Fibroblast of mammary gland (primary cell): ENCODE measurements around the gene AURKAIP1.
A peak's percentile ranks its signal among the peaks of the same experiment; 100 is the strongest.

Experiments used
- DNase-seq: peaks from one replicate; pipeline ENCODE4 v3.0.0-alpha.2; 2010; ENCODE audit warnings: low read depth
- H3K4me3 ChIP-seq: 2 replicates; pipeline ENCODE4 v1.5.1; 2011; ENCODE audit warnings: low read depth, mild to moderate bottlenecking, low read length, moderate library complexity; ENCODE audit not compliant: control insufficient read depth
- TF ChIP-seq, protein P1 (sequence below): conservative IDR thresholded peaks from 2 replicates; pipeline ENCODE4 v1.5.1; 2011; ENCODE audit warnings: low read depth, low read length, inconsistent platforms; ENCODE audit not compliant: control insufficient read depth, insufficient read depth

AURKAIP1 gene

DNA sequence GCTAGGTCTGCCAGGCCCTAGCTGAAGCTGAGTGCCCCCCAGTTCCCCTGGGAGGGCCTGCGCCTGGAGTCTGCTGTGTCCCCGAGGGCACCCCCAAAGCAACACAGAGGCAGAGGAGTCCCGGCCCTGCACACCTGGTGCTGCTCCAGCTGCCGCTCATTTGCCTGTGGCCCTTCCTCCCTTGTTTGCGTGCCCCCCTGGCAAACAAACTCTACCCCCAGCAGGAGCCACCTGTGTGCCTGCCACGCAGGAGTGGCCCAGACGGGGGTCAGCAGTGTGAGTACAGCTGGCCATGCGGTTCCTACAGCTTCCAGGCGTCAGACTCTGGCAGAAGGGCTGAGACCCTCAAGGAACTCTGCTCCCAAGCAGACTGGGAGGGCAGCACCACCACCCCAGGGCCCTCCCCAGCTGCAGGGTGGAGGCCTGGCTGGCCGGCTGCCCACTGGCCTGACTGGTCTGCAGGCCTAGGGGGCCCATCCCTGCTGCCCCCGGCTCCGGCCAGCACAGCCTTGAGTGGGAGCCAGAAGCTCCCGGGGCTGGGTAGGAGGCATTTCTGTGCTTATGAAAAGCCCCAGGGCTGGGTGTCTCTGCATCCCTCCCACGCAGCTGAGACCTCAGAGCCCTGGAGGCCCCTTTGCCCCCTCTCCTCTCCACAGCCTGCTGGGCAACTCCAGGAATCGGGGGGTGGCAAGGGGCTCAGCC, 44.5 kb downstream of the AURKAIP1 start:
- TF ChIP-seq, protein P1, sequence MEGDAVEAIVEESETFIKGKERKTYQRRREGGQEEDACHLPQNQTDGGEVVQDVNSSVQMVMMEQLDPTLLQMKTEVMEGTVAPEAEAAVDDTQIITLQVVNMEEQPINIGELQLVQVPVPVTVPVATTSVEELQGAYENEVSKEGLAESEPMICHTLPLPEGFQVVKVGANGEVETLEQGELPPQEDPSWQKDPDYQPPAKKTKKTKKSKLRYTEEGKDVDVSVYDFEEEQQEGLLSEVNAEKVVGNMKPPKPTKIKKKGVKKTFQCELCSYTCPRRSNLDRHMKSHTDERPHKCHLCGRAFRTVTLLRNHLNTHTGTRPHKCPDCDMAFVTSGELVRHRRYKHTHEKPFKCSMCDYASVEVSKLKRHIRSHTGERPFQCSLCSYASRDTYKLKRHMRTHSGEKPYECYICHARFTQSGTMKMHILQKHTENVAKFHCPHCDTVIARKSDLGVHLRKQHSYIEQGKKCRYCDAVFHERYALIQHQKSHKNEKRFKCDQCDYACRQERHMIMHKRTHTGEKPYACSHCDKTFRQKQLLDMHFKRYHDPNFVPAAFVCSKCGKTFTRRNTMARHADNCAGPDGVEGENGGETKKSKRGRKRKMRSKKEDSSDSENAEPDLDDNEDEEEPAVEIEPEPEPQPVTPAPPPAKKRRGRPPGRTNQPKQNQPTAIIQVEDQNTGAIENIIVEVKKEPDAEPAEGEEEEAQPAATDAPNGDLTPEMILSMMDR: no peak
- no peak for DNase-seq

DNA sequence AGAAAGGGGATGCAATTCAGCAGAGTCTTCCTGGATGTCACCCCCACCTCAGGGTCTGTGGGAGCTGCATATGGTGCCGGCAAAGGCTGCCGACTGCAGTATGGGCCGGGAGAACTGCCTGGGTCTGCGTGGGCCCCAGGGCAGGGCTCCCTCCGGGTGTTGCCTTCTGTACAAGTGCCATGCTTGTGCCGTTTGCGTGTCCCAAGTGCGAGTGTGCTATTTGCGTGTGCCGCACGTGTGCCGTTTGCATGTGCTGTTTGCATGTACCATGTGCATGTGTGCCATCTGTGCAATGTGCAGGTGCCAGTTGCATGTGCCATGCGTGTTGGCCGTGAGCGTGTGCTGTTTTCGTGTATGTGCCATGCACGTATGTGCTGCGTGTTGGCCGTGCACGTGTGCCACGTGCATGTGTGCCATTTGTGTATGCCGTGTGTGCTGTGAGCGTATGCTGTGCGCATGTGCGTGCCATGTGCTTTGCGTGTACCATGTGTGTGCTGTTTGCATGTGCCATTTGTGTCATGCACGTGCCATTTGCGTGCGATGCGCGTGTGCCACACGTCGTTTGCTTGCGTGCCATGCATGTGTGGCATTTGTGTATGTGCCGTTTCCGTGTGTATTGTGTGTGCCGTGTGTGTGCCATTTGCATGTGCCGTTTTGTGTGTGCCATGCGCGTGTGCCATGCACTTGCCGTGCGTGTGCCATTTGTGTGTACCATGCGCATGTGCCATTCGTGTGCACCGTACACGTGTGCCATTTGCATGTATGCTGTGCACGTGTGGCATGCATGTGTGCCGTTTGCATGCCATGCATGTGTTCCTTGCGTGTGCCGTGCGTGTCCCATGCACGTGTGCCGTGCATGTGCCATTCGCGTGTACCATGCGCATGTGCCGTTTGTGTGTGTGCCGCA, 45.5 kb downstream of the AURKAIP1 start:
- no peak overlapping the region for H3K4me3 ChIP-seq
- TF ChIP-seq, protein P1: no peak
- DNase-seq: no peak

More for the DNA sequence above, 44.5 kb downstream of the AURKAIP1 start:
- H3K4me3 ChIP-seq: no peak overlapping the region

DNA sequence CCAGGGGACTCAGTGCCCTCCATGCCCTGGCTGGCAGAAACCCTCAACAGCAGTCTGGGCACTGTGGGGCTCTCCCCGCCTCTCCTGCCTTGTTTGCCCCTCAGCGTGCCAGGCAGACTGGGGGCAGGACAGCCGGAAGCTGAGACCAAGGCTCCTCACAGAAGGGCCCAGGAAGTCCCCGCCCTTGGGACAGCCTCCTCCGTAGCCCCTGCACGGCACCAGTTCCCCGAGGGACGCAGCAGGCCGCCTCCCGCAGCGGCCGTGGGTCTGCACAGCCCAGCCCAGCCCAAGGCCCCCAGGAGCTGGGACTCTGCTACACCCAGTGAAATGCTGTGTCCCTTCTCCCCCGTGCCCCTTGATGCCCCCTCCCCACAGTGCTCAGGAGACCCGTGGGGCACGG, 46.8 kb downstream of the AURKAIP1 start:
- no peak overlapping the region for H3K4me3 ChIP-seq
- TF ChIP-seq, protein P1: no peak

DNA sequence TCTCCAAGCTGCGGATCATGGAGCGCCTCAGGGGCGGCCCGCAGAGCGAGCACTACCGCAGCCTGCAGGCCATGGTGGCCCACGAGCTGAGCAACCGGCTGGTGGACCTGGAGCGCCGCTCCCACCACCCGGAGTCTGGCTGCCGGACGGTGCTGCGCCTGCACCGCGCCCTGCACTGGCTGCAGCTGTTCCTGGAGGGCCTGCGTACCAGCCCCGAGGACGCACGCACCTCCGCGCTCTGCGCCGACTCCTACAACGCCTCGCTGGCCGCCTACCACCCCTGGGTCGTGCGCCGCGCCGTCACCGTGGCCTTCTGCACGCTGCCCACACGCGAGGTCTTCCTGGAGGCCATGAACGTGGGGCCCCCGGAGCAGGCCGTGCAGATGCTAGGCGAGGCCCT, 47.7 kb downstream of the AURKAIP1 start:
- no peak overlapping the region for H3K4me3 ChIP-seq
- TF ChIP-seq, protein P1: no peak
- no peak for DNase-seq

More for the DNA sequence above, 46.8 kb downstream of the AURKAIP1 start:
- no peak for DNase-seq

DNA sequence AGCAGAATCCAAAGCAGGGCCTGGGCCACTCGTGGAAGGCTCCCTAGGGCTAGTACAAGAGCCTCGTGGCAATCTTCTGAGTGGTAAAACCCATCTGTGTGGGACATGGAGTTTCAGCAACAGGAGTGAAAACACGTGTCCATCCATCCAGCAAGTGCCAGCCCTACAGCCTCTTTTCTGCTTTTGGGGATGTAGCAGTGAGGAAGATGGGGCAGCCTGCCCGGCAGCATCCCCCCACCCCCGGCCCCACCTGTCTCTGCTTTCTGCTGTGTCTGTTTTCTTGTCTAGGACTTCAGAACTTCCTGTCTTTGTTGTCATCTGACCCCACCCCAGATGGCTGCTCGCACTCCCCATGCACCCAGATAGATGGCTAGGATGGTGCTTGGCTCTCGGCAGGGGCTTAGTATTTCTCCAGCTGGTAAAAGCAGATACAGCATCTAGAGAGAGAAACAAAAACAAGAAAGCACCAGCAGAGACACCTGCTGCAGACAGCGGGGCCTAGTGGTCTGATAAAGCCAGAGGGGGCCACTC, 48.9 kb downstream of the AURKAIP1 start:
- DNase-seq: no peak
- TF ChIP-seq, protein P1: no peak
- H3K4me3 ChIP-seq: no peak overlapping the region

DNA sequence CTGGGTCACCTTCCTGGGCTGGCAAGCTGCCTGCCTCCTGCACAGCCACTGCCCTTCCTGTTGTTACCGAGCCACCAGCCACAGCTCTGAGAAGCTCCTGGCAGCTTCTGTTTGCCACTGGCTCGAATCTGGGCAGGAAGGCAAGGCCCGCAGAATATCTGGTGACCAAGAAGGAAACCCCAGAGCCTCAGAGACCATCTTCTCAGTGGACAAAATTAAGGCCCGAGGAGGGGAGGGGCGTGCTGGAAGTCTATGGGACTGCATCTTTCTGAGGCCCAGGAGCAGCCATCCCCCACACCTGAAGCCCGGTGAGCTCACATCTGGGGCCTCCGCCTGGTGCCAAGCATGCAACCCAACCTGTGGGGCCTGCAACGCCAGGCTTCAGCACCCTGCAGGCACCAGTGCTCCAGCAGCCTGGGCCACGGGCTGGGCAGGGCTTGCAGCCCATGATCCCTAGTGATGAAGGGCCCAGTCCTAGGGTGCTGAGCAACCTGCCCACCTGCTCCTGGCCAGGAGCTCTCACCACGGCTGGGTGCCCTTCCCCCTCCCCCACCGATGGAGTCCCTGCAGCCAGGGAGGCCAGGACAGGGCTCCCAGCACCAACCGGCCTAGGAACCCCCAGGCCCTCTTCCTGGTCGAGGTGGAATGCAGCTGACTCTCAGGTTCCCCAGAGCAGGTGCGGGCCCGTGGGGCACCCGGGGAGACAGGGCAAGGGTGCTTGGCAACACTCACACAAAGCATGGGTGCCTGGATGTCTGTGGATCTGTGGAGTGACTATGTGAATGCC, 49.5 kb downstream of the AURKAIP1 start:
- DNase-seq: no peak
- TF ChIP-seq, protein P1: no peak
- peak overlapping the region; percentile 71 for H3K4me3 ChIP-seq
